Endothelial cell of umbilical vein (primary cell): ENCODE results near the gene NR3C2. TPM values are rescaled to one million over a fixed set of nuclear protein-coding genes. Genes with fewer than 3 reads are reported as not detected.

Source experiments
- BruUV-seq: library from RNA; stranded (reverse); fragments of 400-500 nt; replicated peaks from 2 replicates; lab custom pipeline; 2021; lab: Mats Ljungman, UMichigan
- CTCF ChIA-PET: fragments of 300-600, 350-600 bp; sonication (Branson Sonifier 250); formaldehyde crosslinking; loops from one replicate; lab custom pipeline; 2021; ENCODE audit warnings: antibody characterized with exemption, inconsistent platforms; lab: Charles Lee
- POLR2A ChIA-PET: fragments of 300-600, 350-600 bp; sonication (Branson Sonifier 250); formaldehyde crosslinking; loops from one replicate; lab custom pipeline; 2021; ENCODE audit warnings: antibody characterized with exemption, inconsistent platforms; lab: Charles Lee
- DNase-seq: peaks from one replicate; pipeline ENCODE4 v3.0.0-alpha.2; 2011; ENCODE audit warnings: low read depth, low spot score
- FAIRE-seq: peaks from 2 replicates; lab custom pipeline; 2011; peaks lifted over from hg19 to GRCh38; lab: Jason Lieb, UNC
- H2AFZ ChIP-seq: 2 replicates; pipeline ENCODE4 v1.6.0; 2012; ENCODE audit warnings: low read depth, low read length, control low read depth, inconsistent platforms
- H3K27ac ChIP-seq: 2 replicates; pipeline ENCODE4 v1.5.1; 2011; ENCODE audit warnings: low read depth, mild to moderate bottlenecking, control low read depth, low read length, moderate library complexity; ENCODE audit not compliant: insufficient read depth
- H3K27me3 ChIP-seq, 2 experiments: 2 replicates each; pipeline versions ENCODE4 v1.6.0 to v1.6.1; 2011; ENCODE audit warnings: low read length in 2 of 2, mixed read lengths in 1 of 2; ENCODE audit not compliant: control insufficient read depth in 2 of 2, insufficient read depth in 2 of 2
- H3K36me3 ChIP-seq, 2 experiments: 2 replicates in 1 of 2; 3 replicates in 1 of 2; pipeline ENCODE4 v1.5.1; 2011; ENCODE audit warnings: low read length in 2 of 2, mild to moderate bottlenecking in 1 of 2, moderate library complexity in 1 of 2; ENCODE audit not compliant: control insufficient read depth in 2 of 2, insufficient read depth in 2 of 2; ENCODE audit errors: extremely low read depth in 1 of 2
- H3K4me1 ChIP-seq: 3 replicates; pipeline ENCODE4 v1.5.1; 2011; ENCODE audit warnings: mild to moderate bottlenecking, low read length; ENCODE audit not compliant: control insufficient read depth, insufficient read depth; ENCODE audit errors: extremely low read depth
- H3K4me2 ChIP-seq: 2 replicates; pipeline ENCODE4 v1.6.1; 2011; ENCODE audit warnings: low read length, control low read depth, mixed read lengths; ENCODE audit not compliant: insufficient read depth
- H3K4me3 ChIP-seq, 3 experiments: fragments of 200-600 bp in 1 of 3; sonication (generic), shearing (Covaris generic) in 1 of 3; replicated peaks in 1 of 3; 2 replicates each; pipeline ENCODE4 v1.5.1; 2011 to 2016; ENCODE audit warnings: control low read depth in 3 of 3, low read length in 3 of 3, mild to moderate bottlenecking in 2 of 3, inconsistent platforms in 1 of 3, low read depth in 1 of 3, moderate library complexity in 1 of 3; ENCODE audit not compliant: insufficient read depth in 1 of 3
- H3K79me2 ChIP-seq: 2 replicates; pipeline ENCODE4 v1.6.0; 2012; ENCODE audit warnings: low read length, inconsistent platforms; ENCODE audit not compliant: control insufficient read depth, insufficient read depth
- H3K9ac ChIP-seq: replicated peaks from 2 replicates; pipeline ENCODE3; 2011; ENCODE audit warnings: low read length, control low read depth; ENCODE audit not compliant: insufficient read depth; ENCODE audit errors: extremely low read depth
- H3K9me1 ChIP-seq: replicated peaks from 3 replicates; pipeline ENCODE4 v1.6.0; 2011; ENCODE audit warnings: mild to moderate bottlenecking, low read length; ENCODE audit not compliant: control insufficient read depth, insufficient read depth; ENCODE audit errors: extremely low read depth
- H3K9me3 ChIP-seq: replicated peaks from 2 replicates; pipeline ENCODE4 v1.5.1; 2012; ENCODE audit warnings: low read length, inconsistent platforms; ENCODE audit not compliant: control insufficient read depth, insufficient read depth
- H4K20me1 ChIP-seq: replicated peaks from 2 replicates; pipeline ENCODE3; 2011; ENCODE audit warnings: mild to moderate bottlenecking, low read length; ENCODE audit not compliant: control insufficient read depth, insufficient read depth; ENCODE audit errors: extremely low read depth
- EZH2 ChIP-seq: IDR thresholded peaks from 2 replicates; pipeline ENCODE4 v1.6.1; 2012; ENCODE audit warnings: borderline replicate concordance, low read depth, mild to moderate bottlenecking, moderate library complexity, low read length, inconsistent platforms; ENCODE audit not compliant: severe bottlenecking
- FOS ChIP-seq: IDR thresholded peaks from 2 replicates; pipeline ENCODE4 v1.6.1; 2011; ENCODE audit warnings: mild to moderate bottlenecking, low read length, moderate library complexity, borderline replicate concordance; ENCODE audit not compliant: insufficient read depth
- GATA2 ChIP-seq: IDR thresholded peaks from 2 replicates; pipeline ENCODE4 v1.7.0; 2011; ENCODE audit warnings: low read depth, mild to moderate bottlenecking, moderate library complexity, mixed read lengths, low read length; ENCODE audit not compliant: insufficient read length, insufficient read depth
- JUN ChIP-seq: IDR thresholded peaks from 2 replicates; pipeline ENCODE4 v1.6.1; 2011; ENCODE audit warnings: borderline replicate concordance, low read depth; ENCODE audit not compliant: insufficient read length, insufficient read depth
- MYC ChIP-seq: IDR thresholded peaks from one replicate; pipeline ENCODE4 v1.6.1; 2011; ENCODE audit warnings: mild to moderate bottlenecking, low read depth, low read length
- POLR2A ChIP-seq: IDR thresholded peaks from 2 replicates; pipeline ENCODE4 v1.6.1; 2012; ENCODE audit warnings: low read depth, mild to moderate bottlenecking, control low read depth, low read length
- POLR2AphosphoS5 ChIP-seq: IDR thresholded peaks from 2 replicates; pipeline ENCODE4 v1.6.1; 2012; ENCODE audit warnings: low read depth, mild to moderate bottlenecking, control low read depth, low read length, moderate library complexity; ENCODE audit not compliant: insufficient read depth
- dilution Hi-C: fragments of 300-500 bp; cut with MboI; formaldehyde crosslinking; loops from one replicate; pipeline ENCODE4 v1.15.0; 2019; ENCODE audit warnings: low sequenced_read_pairs; ENCODE audit not compliant: extremely low pct_ligation_motif_present
- intact Hi-C: fragments of 100-400 bp; cut with micrococcal nuclease; formaldehyde crosslinking; loops from one replicate; pipeline ENCODE4 v1.10.0; 2022
- polyA plus RNA-seq, 4 experiments: library from polyadenylated mRNA; depleted of rRNA in 3 of 4; stranded (reverse) in 3 of 4; unstranded in 1 of 4; fragments of >200 nt; gene quantifications; 2 replicates each; pipeline versions ENCODE4 v1.2.1 to v1.2.3, GENCODE V29; 2011 to 2012; ENCODE audit warnings: missing spikeins in 1 of 4
- total RNA-seq: library from RNA; stranded (reverse); gene quantifications from 2 replicates; pipeline ENCODE4 v1.2.3, GENCODE V29; 2021
- TF ChIP-seq, protein P1 (sequence below): IDR thresholded peaks from 2 replicates; pipeline ENCODE4 v1.6.1; 2011; ENCODE audit not compliant: insufficient read depth, insufficient read length
- TF ChIP-seq, protein P2 (sequence below), 2 donors: IDR thresholded peaks; 1 replicate in 1 of 2; 2 replicates in 1 of 2; pipeline ENCODE4 v1.5.1; 2011; ENCODE audit warnings: low read length in 2 of 2, mild to moderate bottlenecking in 2 of 2, moderate library complexity in 2 of 2, control low read depth in 1 of 2, inconsistent platforms in 1 of 2, low read depth in 1 of 2; ENCODE audit not compliant: insufficient read depth in 1 of 2; ENCODE audit errors: extremely low read depth in 1 of 2

NR3C2 gene
- total and polyA plus RNA-seq, 2 donors (not counting 3 experiments of a cell fraction or from before 2014, with no cell fraction given): 4.8 to 16.4 TPM

- H3K9me3 ChIP-seq: no peaks in the 10 kb centered on the region
- no peaks in the 10 kb centered on the region for H3K27me3 ChIP-seq
- no peaks in the 10 kb centered on the region for H3K9me1 ChIP-seq
- POLR2A ChIA-PET: no interaction called here
- no peak overlapping the region for H3K4me2 ChIP-seq
- no peak overlapping the region for H3K9ac ChIP-seq
- no peaks in the 10 kb centered on the region for H3K79me2 ChIP-seq
- no peak overlapping the region for H2AFZ ChIP-seq
- no peaks in the 10 kb centered on the region for H3K4me1 ChIP-seq
- H3K4me3 ChIP-seq: no peak overlapping the region
- no peak for TF ChIP-seq POLR2AphosphoS5
- no peak for TF ChIP-seq POLR2A
- TF ChIP-seq FOS: no peak
- no peak for TF ChIP-seq MYC
- TF ChIP-seq, protein P1, sequence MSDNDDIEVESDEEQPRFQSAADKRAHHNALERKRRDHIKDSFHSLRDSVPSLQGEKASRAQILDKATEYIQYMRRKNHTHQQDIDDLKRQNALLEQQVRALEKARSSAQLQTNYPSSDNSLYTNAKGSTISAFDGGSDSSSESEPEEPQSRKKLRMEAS: no peak
- no peak for TF ChIP-seq JUN
- TF ChIP-seq, protein P2, sequence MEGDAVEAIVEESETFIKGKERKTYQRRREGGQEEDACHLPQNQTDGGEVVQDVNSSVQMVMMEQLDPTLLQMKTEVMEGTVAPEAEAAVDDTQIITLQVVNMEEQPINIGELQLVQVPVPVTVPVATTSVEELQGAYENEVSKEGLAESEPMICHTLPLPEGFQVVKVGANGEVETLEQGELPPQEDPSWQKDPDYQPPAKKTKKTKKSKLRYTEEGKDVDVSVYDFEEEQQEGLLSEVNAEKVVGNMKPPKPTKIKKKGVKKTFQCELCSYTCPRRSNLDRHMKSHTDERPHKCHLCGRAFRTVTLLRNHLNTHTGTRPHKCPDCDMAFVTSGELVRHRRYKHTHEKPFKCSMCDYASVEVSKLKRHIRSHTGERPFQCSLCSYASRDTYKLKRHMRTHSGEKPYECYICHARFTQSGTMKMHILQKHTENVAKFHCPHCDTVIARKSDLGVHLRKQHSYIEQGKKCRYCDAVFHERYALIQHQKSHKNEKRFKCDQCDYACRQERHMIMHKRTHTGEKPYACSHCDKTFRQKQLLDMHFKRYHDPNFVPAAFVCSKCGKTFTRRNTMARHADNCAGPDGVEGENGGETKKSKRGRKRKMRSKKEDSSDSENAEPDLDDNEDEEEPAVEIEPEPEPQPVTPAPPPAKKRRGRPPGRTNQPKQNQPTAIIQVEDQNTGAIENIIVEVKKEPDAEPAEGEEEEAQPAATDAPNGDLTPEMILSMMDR (IDR thresholded peaks at IDR 0.05; ENCODE audit: extremely low read depth in 1 of 2, insufficient read depth in 1 of 2, low read depth in 1 of 2, low read length in 2 of 2): no peak
- no peak for TF ChIP-seq EZH2
- TF ChIP-seq GATA2: no peak
- CTCF ChIA-PET: no interaction called here
- no peak overlapping the region for H3K27ac ChIP-seq
- no TSS peak for BruUV-seq
- intact Hi-C loops: no loop called here
- no peak for FAIRE-seq
- H4K20me1 ChIP-seq: no peaks in the 10 kb centered on the region
- H3K36me3 ChIP-seq: peaks cover 0 to 2% of the 10 kb centered on the region in 2 experiments
- dilution Hi-C loops: no loop called here
- DNase-seq: no peak
These were observed 369.4 kb downstream of the NR3C2 start for GRCh38 chr4:148072789-148073188.
